H1 (cell line): ENCODE measurements around the gene RAB1A. TPM values are rescaled to one million over a fixed set of nuclear protein-coding genes. Genes with fewer than 3 reads are reported as not detected.
A peak's percentile ranks its signal among the peaks of the same experiment; 100 is the strongest.

Experiments used
- ATF3 ChIP-seq: IDR thresholded peaks from 2 replicates; pipeline ENCODE4 v1.6.1; 2011; ENCODE audit warnings: low read depth, mild to moderate bottlenecking, low read length; ENCODE audit not compliant: insufficient read depth
- CHD1 ChIP-seq: IDR thresholded peaks from 2 replicates; pipeline ENCODE4 v1.6.1; 2012; ENCODE audit warnings: low read depth, low read length, improper control_type of control experiment
- CHD7 ChIP-seq: fragments of 300-600 bp; sonication (generic); IDR thresholded peaks from 2 replicates; pipeline ENCODE4 v1.7.1; 2012; ENCODE audit warnings: low read length, moderate library complexity, mild to moderate bottlenecking, inconsistent platforms; ENCODE audit not compliant: insufficient replicate concordance
- CTCF ChIP-seq, 3 experiments: IDR thresholded peaks; 1 replicate in 2 of 3; 2 replicates in 1 of 3; pipeline versions ENCODE4 v1.5.1 to v1.6.1; 2011; ENCODE audit warnings: low read length in 3 of 3, mild to moderate bottlenecking in 3 of 3, inconsistent platforms in 2 of 3, low read depth in 1 of 3, moderate library complexity in 1 of 3; ENCODE audit not compliant: insufficient read depth in 1 of 3; ENCODE audit errors: control extremely low read depth in 1 of 3
- RBBP5 ChIP-seq: IDR thresholded peaks from 2 replicates; pipeline ENCODE4 v1.7.1; 2012; ENCODE audit warnings: low read depth, mild to moderate bottlenecking, inconsistent platforms, low read length, moderate library complexity, borderline replicate concordance
- SP2 ChIP-seq: IDR thresholded peaks from 2 replicates; pipeline ENCODE4 v1.6.1; 2012; ENCODE audit warnings: mild to moderate bottlenecking, low read length, inconsistent platforms
- polyA plus RNA-seq, 7 experiments: library from polyadenylated mRNA; depleted of rRNA in 3 of 7; stranded (reverse) in 5 of 7; unstranded in 2 of 7; fragments of >200 nt in 5 of 7; fragments of 200-250 nt in 2 of 7; gene quantifications; 1 replicate in 5 of 7; 2 replicates in 1 of 7; 4 replicates in 1 of 7; pipeline versions ENCODE4 v1.2.1 to v1.2.3, GENCODE V29; 2011 to 2013; ENCODE audit warnings: missing spikeins in 2 of 7, mixed read lengths in 2 of 7
- total RNA-seq: library from RNA; stranded (reverse); fragmentation: NEBNext Ultra II Directional; extraction: Animal tissue kit (Norgen Biotek cat#: 25700); gene quantifications from 2 replicates; pipeline ENCODE4 v1.2.1, GENCODE V29; 2021

The RAB1A gene
- total and polyA plus RNA-seq, 2 of the 8 experiments (the other 6 are each of a cell fraction or from before 2014, with no cell fraction given): 77.9 to 120 TPM

GRCh38 chr2:65129826-65130663 is at the start of gene RAB1A (continued):
- TF ChIP-seq CHD7 (no peak), CHD1 (no peak), RBBP5 (peak; percentile 19; the same call in 1 of the 2 replicates), SP2 (no peak), CTCF (IDR thresholded peaks at IDR 0.05; ENCODE audit: control extremely low read depth in 1 of 3, insufficient read depth in 1 of 3, low read depth in 1 of 3, low read length in 3 of 3) (peak; percentile 37 to 62 (median 50)), ATF3 (peak; percentile 57)
